Stimulated activated CD4-positive, alpha-beta T cell treated with anti-CD3 and anti-CD28 coated beads, TNF-alpha, amount 100 ng/mL, for 24 hours (primary cell): Measurements from ENCODE around the gene PRAC2.

ENCODE experiments used
- DNase-seq, 3 experiments: peaks; one replicate each; pipeline ENCODE4 v3.0.0-alpha.2; 2020; ENCODE audit warnings: low read depth in 3 of 3

PRAC2 gene

DNA sequence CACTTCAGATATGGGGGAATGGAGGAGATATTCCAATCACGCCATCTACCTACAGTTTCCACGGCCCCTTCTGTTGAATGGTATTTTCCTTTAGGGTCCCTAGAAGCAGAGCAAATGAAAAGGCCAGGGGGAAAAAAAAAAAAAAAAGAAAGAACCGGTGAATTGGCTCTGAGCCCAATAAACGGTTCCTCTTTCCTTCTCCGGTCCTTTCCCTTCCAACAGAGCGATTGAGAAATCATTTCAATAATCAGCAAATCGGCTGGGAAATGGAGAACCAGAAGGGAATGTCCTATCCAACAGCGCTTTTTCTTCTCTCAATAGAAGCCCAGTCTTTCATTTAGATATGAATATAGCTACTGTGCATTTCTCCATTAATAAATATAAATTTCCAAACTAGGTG, 32.4 kb downstream of the PRAC2 start:
- no peak for DNase-seq

GRCh38 chr17:48756830-48757251, 33.9 kb downstream of the PRAC2 start:
- DNase-seq: no peak

GRCh38 chr17:48757524-48757961, 34.6 kb downstream of the PRAC2 start:
- no peak for DNase-seq

DNA sequence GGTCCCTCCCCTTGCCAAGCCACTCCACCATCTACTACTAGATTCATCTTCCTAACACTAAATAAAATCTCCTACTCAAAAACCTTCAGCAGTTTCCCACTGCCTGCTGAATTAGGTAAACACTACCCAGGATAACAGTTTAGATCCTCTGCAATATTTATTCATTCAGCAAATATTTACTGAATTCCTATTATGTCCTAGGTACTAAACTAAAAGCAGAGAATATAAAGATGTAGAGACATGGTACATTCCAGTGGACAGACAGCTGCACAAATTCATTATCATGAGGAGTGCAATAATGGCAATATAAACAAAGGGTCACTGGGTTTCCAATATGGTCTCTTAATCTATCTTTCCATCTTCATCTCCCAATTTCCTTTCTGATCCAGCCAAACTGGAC, 36.3 kb downstream of the PRAC2 start:
- no peak for DNase-seq

- DNase-seq: no peak
These were observed 37.4 kb downstream of the PRAC2 start for GRCh38 chr17:48760411-48760810.

DNA sequence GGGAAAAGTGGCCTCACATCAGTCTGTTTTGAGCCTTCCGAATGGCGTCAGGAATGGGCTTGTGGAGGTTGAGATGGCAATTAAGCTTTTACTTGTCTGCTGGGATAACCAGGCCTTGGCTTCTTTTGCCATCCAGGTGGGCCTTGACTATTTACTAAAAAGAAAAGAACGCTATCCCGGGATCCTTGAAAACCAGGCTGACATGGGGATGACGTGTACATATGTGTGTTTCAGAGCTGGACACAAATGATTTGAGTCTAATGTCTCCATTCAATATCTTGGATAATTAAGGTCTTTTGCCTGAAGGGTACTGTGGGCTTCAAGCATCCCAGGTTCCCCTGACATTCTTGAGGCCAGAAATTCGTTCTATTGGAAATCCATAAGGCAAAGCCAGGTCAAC, 38.1 kb downstream of the PRAC2 start:
- DNase-seq: no peak

- DNase-seq: no peak
These were observed 44.3 kb downstream of the PRAC2 start for GRCh38 chr17:48767263-48767774.

DNA sequence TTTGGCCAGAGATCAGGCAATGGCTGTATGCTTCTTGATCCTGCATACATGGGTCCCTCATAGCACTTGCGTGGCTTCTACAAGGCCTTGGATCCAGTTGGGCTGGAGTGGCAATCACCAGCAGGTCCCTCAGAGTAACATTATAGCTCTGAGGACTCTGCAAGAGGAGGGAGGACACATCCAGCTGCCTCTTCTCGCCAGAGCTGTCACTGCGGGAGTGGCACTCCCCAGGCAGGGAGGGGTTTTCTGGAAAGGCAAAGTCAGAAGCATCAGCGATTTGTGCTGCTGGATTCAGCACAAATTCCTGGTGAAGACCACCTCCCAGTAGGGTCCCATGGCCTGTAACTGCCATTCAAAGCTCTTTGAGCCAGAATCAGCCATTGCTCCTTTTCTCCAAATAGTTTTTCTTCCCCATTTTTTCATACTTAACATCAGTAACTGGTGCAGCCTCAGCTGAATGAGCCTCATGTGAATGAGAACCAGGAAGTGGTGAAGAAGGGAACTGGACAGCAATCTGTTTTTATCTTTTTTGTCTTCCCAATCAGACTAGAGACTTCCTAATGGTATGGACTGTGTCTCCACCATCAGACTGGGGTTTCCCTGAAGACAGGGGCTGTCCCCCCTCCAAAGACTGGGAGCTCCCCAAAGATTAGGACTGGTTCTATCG, 46.2 kb downstream of the PRAC2 start:
- DNase-seq: no peak

GRCh38 chr17:48770954-48771353, 48.0 kb downstream of the PRAC2 start:
- DNase-seq: no peak

DNA sequence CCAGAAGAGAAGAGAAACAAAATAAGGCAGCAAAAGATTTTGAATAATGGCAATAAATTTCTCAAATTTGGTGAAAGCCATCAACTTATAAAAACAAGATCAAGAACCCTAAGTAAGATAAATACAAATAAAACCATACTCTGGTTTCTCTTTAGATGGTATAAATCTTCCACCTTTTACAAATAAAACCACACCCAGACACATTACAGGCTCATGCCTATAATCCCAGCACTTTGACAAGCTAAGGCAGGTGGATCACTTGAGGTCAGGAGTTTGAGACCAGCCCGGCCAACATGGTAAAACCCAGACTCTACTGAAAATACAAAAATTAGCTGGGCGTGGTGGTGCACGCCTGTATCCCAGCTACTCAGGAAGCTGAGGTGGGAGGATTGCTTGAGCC, 50.3 kb downstream of the PRAC2 start:
- no peak for DNase-seq
